Upper lobe of left lung (tissue), 6 donors: ENCODE data around the gene ZNF710. TPM values are rescaled to one million over a fixed set of nuclear protein-coding genes. Genes with fewer than 3 reads are reported as not detected.

Source experiments
- ATAC-seq, 2 donors: fragments of 200-7000 bp; cut with Tn5 transposase; one replicate each; pipeline ENCODE4 v1.9.1; 2022; ENCODE audit warnings: mild to moderate bottlenecking in 2 of 2, moderate library complexity in 2 of 2; ENCODE audit not compliant: low FRiP score in 2 of 2
- DNase-seq, 2 donors: peaks; one replicate each; pipeline ENCODE4 v3.0.0-alpha.2; 2019 to 2020
- H3K27ac ChIP-seq, 4 donors: fragments of 200-600 bp; sonication (generic); one replicate each; pipeline ENCODE4 v1.5.1; 2016 to 2019
- H3K27me3 ChIP-seq, 4 donors: fragments of 200-600 bp; sonication (generic); one replicate each; pipeline ENCODE4 v1.5.1; 2017 to 2019
- H3K36me3 ChIP-seq, 4 donors: fragments of 200-600 bp; sonication (generic); one replicate each; pipeline ENCODE4 v1.5.1; 2016 to 2019
- H3K4me1 ChIP-seq, 4 donors: fragments of 200-600 bp; sonication (generic); one replicate each; pipeline ENCODE4 v1.5.1; 2018 to 2019
- H3K4me3 ChIP-seq, 4 donors: fragments of 200-600 bp; sonication (generic); one replicate each; pipeline ENCODE4 v1.5.1; 2017 to 2019; ENCODE audit warnings: mild to moderate bottlenecking in 2 of 4, moderate library complexity in 1 of 4
- H3K9me3 ChIP-seq, 4 donors: fragments of 200-600 bp; sonication (generic); one replicate each; pipeline ENCODE4 v1.5.1; 2018 to 2019
- EP300 ChIP-seq, 4 donors: sonication (generic); formaldehyde crosslinking; IDR thresholded peaks; one replicate each; pipeline ENCODE4 v1.5.1; 2017; ENCODE audit warnings: antibody characterized with exemption in 4 of 4, control low read depth in 2 of 4
- POLR2A ChIP-seq, 4 donors: fragments of 450-650 bp; IDR thresholded peaks; one replicate each; pipeline ENCODE4 v1.5.1; 2016 to 2017; ENCODE audit warnings: antibody characterized with exemption in 4 of 4, mild to moderate bottlenecking in 2 of 4
- POLR2AphosphoS5 ChIP-seq, 2 donors: sonication (generic); formaldehyde crosslinking; IDR thresholded peaks; one replicate each; pipeline ENCODE4 v1.5.1; 2017; ENCODE audit warnings: antibody characterized with exemption in 2 of 2
- WGBS, 2 donors: methylation state at CpG; one replicate each; pipeline ENCODE4 v1.1.5; 2017 to 2018; 5-methylcytosine and 5-hydroxymethylcytosine counted together
- total RNA-seq, 6 donors: library from RNA; depleted of rRNA in 4 of 6; stranded (reverse); fragments of >200 nt in 4 of 6; gene quantifications; one replicate each; pipeline versions ENCODE4 v1.1.0 to v1.2.1, GENCODE V29; 2016 to 2021
- TF ChIP-seq, protein P1 (sequence below), 6 experiments: fragments of 450-650 bp in 4 of 6; fragments of 200-600 bp in 2 of 6; sonication (generic) in 2 of 6; IDR thresholded peaks; one replicate each; pipeline ENCODE4 v1.5.1; 2016 to 2019; ENCODE audit warnings: antibody characterized with exemption in 6 of 6
- donor health status: DM: no; HTN: no; CAD: no; lungs with moderate emphysema.
- donor health status: DM: no; HTN: yes; CAD: no; lungs with severe emphysema.

The ZNF710 gene
- total RNA-seq, 6 donors from 2014 or later: 26.0 to 51.3 (median 44.5) TPM

DNA sequence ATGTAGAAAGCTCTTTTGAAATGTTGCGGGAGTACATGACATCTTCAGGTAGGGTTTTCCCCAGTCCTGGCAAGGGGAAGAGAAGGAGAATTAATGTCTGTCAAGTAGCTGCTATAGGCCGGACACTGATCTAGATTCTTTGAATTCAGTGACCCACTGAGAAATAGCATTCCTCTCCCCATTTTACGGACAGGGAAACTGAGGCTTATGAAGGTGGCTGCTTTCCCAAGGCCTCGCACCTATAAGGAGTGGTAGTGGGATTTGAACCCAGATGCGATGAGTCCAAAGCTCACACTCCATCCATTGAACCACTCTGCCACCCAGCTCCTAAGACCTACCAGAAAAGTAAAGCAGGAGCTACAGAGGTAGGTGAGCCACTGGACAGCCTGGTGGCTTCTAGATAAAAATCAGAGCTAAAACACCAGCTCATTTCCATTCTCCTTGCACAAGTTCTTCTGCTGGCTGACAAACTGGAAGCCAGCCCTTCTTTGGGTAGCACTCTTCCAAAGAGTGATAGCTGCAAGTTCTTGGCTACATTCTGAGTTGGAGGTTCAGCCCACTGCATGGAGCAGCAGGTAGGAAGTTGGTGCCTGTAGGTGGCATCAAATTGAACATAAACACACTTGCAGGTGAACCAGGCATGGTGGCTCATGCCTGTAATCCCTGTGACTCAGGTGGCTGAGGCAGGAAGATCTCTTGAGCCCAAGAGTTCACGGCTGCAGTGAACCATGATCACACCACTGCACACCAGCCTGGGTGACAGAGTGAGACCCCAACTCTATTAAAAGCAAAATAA, 22.0 kb downstream of the ZNF710 start:
- 92 to 94% methylated on average over 6 of the region's 6 CpGs for WGBS, 2 donors
- no peak overlapping the region for H3K27ac ChIP-seq

GRCh38 chr15:90024406-90024805, 23.3 kb downstream of the ZNF710 start:
- no peaks in the 10 kb centered on the region for H3K27me3 ChIP-seq
- peak in 1 of 2 donors; percentile 8 for DNase-seq

More for the DNA sequence above, 22.0 kb downstream of the ZNF710 start:
- Histone ChIP-seq H3K4me1 (peaks cover 25 to 42% (median 32%) of the 10 kb centered on the region in 4 donors), H3K4me3 (no peak overlapping the region), H3K9me3 (no peaks in the 10 kb centered on the region), H3K27me3 (no peaks in the 10 kb centered on the region), H3K36me3 (no peaks in the 10 kb centered on the region)
- ATAC-seq (no peak), DNase-seq (peak in 1 of 2 donors; percentile 14)
- TF ChIP-seq POLR2A (IDR thresholded peaks at IDR 0.05) (no peak), EP300 (IDR thresholded peaks at IDR 0.05) (no peak), POLR2AphosphoS5 (IDR thresholded peaks at IDR 0.05) (no peak)
- TF ChIP-seq, protein P1, sequence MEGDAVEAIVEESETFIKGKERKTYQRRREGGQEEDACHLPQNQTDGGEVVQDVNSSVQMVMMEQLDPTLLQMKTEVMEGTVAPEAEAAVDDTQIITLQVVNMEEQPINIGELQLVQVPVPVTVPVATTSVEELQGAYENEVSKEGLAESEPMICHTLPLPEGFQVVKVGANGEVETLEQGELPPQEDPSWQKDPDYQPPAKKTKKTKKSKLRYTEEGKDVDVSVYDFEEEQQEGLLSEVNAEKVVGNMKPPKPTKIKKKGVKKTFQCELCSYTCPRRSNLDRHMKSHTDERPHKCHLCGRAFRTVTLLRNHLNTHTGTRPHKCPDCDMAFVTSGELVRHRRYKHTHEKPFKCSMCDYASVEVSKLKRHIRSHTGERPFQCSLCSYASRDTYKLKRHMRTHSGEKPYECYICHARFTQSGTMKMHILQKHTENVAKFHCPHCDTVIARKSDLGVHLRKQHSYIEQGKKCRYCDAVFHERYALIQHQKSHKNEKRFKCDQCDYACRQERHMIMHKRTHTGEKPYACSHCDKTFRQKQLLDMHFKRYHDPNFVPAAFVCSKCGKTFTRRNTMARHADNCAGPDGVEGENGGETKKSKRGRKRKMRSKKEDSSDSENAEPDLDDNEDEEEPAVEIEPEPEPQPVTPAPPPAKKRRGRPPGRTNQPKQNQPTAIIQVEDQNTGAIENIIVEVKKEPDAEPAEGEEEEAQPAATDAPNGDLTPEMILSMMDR (IDR thresholded peaks at IDR 0.05): no peak

DNA sequence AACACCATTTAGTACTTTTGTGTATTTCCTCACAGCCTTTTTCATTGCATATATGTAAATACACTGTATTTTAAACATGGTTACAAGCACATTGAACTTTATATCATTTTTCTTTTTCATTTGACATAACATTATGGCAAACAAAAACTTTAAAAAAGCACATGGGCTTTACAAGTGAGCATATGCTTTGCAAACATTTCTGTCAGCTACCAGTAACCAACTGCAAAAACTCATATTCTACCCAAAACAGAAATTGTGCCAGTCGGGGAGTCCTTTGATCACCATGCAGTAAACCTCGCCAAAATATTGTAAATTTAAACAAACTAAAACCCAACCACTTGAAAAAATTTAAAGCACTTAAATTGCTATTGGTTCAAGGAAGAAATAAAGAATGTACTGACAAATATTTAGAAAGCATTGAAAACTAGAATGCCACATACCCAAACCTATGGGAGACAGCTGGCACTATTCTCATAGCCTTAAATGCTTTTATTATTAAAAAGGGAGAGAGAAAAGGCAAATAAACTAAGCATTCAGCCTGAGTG, 24.4 kb downstream of the ZNF710 start:
- H3K4me3 ChIP-seq: no peak overlapping the region
- ATAC-seq (no peak), DNase-seq (no peak)
- no peak for TF ChIP-seq EP300 (IDR thresholded peaks at IDR 0.05)
- TF ChIP-seq POLR2A (IDR thresholded peaks at IDR 0.05): no peak
- no peak for TF ChIP-seq POLR2AphosphoS5 (IDR thresholded peaks at IDR 0.05)
- TF ChIP-seq, protein P1 (IDR thresholded peaks at IDR 0.05): no peak
- no peaks in the 10 kb centered on the region for H3K9me3 ChIP-seq
- H3K36me3 ChIP-seq: no peaks in the 10 kb centered on the region
- WGBS, 2 donors: 41 to 48% methylated on average over 2 of the region's 2 CpGs
- no peak overlapping the region for H3K27ac ChIP-seq
- peaks cover 11 to 43% (median 17%) of the 10 kb centered on the region in 4 donors for H3K4me1 ChIP-seq
- no peaks in the 10 kb centered on the region for H3K27me3 ChIP-seq

More at GRCh38 chr15:90024406-90024805, 23.3 kb downstream of the ZNF710 start:
- Histone ChIP-seq H3K4me1 (peaks cover 20 to 50% (median 27%) of the 10 kb centered on the region in 4 donors), H3K27ac (peak overlapping the region in 2 of 4 donors; percentile 5 to 22), H3K9me3 (no peaks in the 10 kb centered on the region), H3K36me3 (no peaks in the 10 kb centered on the region), H3K4me3 (no peak overlapping the region)
- ATAC-seq: no peak
- 95 to 98% methylated on average over 4 of the region's 4 CpGs for WGBS, 2 donors
- TF ChIP-seq POLR2A (IDR thresholded peaks at IDR 0.05) (no peak), EP300 (IDR thresholded peaks at IDR 0.05) (no peak)

GRCh38 chr15:90028376-90028944, 27.3 kb downstream of the ZNF710 start:
- TF ChIP-seq EP300 (IDR thresholded peaks at IDR 0.05) (no peak), POLR2A (IDR thresholded peaks at IDR 0.05) (no peak), POLR2AphosphoS5 (IDR thresholded peaks at IDR 0.05) (no peak)
- TF ChIP-seq, protein P1 (IDR thresholded peaks at IDR 0.05): no peak
- Histone ChIP-seq H3K27ac (peak overlapping the region in 1 of 4 donors; percentile 40), H3K4me3 (no peak overlapping the region), H3K9me3 (no peaks in the 10 kb centered on the region), H3K36me3 (no peaks in the 10 kb centered on the region), H3K27me3 (no peaks in the 10 kb centered on the region), H3K4me1 (peaks cover 27 to 61% (median 34%) of the 10 kb centered on the region in 4 donors)
- 84 to 92% methylated on average over 5 of the region's 5 CpGs for WGBS, 2 donors
- DNase-seq (peak in 1 of 2 donors; percentile 5), ATAC-seq (no peak)

- Histone ChIP-seq H3K9me3 (no peaks in the 10 kb centered on the region), H3K27ac (peak overlapping the region in 1 of 4 donors; percentile 40), H3K4me3 (no peak overlapping the region), H3K4me1 (peaks cover 33 to 67% (median 39%) of the 10 kb centered on the region in 4 donors), H3K36me3 (no peaks in the 10 kb centered on the region), H3K27me3 (no peaks in the 10 kb centered on the region)
- no peak for ATAC-seq
- 90 to 96% methylated on average over 1 of the region's 1 CpG for WGBS, 2 donors
- DNase-seq: peak in 1 of 2 donors; percentile 12
- TF ChIP-seq POLR2AphosphoS5 (IDR thresholded peaks at IDR 0.05): no peak
- TF ChIP-seq, protein P1 (IDR thresholded peaks at IDR 0.05): no peak
- no peak for TF ChIP-seq EP300 (IDR thresholded peaks at IDR 0.05)
- no peak for TF ChIP-seq POLR2A (IDR thresholded peaks at IDR 0.05)
Observed at GRCh38 chr15:90029024-90029423, 27.9 kb downstream of the ZNF710 start.
